ENCODE measurements around the gene KRTAP5-11. TPM values are rescaled to one million over a fixed set of nuclear protein-coding genes. Genes with fewer than 3 reads are reported as not detected.

KRTAP5-11 gene
- total RNA-seq, 1 donor from 2014 or later, result not detected

GRCh38 chr11:71551711-71552110, 31.0 kb downstream of the KRTAP5-11 start:
- TF ChIP-seq CTCF (IDR thresholded peaks at IDR 0.05; ENCODE audit: partially characterized antibody, unreplicated experiment), result no peak
- no peak for DNase-seq
- no peak overlapping the region for H3K27ac Mint-ChIP-seq (ENCODE audit: unreplicated experiment)
- H3K9me3 Mint-ChIP-seq (ENCODE audit: unreplicated experiment), result peaks cover 3% of the 10 kb centered on the region
- H3K4me1 Mint-ChIP-seq (ENCODE audit: low read depth, unreplicated experiment), result no peaks in the 10 kb centered on the region
- no peak overlapping the region for H3K4me3 Mint-ChIP-seq (ENCODE audit: unreplicated experiment)
- H3K36me3 Mint-ChIP-seq (ENCODE audit: unreplicated experiment), result peaks cover 4% of the 10 kb centered on the region
- H3K27me3 Mint-ChIP-seq (ENCODE audit: unreplicated experiment), result peaks cover 8% of the 10 kb centered on the region

- peaks cover 8% of the 10 kb centered on the region for H3K27me3 Mint-ChIP-seq (ENCODE audit: unreplicated experiment)
- DNase-seq, result no peak
- peaks cover 12% of the 10 kb centered on the region for H3K36me3 Mint-ChIP-seq (ENCODE audit: unreplicated experiment)
- no peak for TF ChIP-seq CTCF (IDR thresholded peaks at IDR 0.05; ENCODE audit: partially characterized antibody, unreplicated experiment)
- H3K9me3 Mint-ChIP-seq (ENCODE audit: unreplicated experiment), result peaks cover 8% of the 10 kb centered on the region
- no peak overlapping the region for H3K27ac Mint-ChIP-seq (ENCODE audit: unreplicated experiment)
- no peak overlapping the region for H3K4me3 Mint-ChIP-seq (ENCODE audit: unreplicated experiment)
- H3K4me1 Mint-ChIP-seq (ENCODE audit: low read depth, unreplicated experiment), result no peaks in the 10 kb centered on the region
These were observed 33.9 kb downstream of the KRTAP5-11 start for GRCh38 chr11:71548716-71549151.

DNA sequence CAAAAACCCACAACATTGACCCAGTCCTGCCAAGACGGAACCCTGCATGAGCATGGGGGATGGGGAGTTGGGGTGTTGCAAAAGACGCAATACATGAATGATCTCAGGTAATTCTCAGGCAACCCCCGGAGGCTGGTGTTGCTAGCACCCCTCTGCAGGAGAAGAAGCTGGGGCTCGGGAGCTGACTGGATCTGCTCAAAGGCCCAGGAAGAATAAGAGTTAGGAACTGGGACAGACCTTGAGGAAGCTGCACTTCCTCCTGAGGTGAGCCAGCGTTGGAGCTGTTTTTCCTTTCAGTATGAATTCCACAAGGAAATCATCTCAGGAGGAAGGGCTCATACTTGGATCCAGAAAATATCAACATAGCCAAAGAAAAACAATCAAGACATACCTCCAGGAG, 34.6 kb downstream of the KRTAP5-11 start, which contains the start of gene KRTAP5-9:
TSS of gene KRTAP5-9 (plus strand) at position 301 of the 400 bp plus-strand sequence. CDS start 238 bp downstream, outside the sequence.
- Mint-ChIP-seq H3K27me3 (ENCODE audit: unreplicated experiment) (peaks cover 8% of the 10 kb centered on the region), H3K4me3 (ENCODE audit: unreplicated experiment) (no peak within 1 kb of the TSS), H3K4me1 (ENCODE audit: low read depth, unreplicated experiment) (no peaks in the 10 kb centered on the region), H3K9me3 (ENCODE audit: unreplicated experiment) (peaks cover 8% of the 10 kb centered on the region), H3K36me3 (ENCODE audit: unreplicated experiment) (peaks cover 12% of the 10 kb centered on the region), H3K27ac (ENCODE audit: unreplicated experiment) (no peak within 1 kb of the TSS)
- no peak for DNase-seq
- no peak for TF ChIP-seq CTCF (IDR thresholded peaks at IDR 0.05; ENCODE audit: partially characterized antibody, unreplicated experiment)

- Mint-ChIP-seq H3K4me3 (ENCODE audit: unreplicated experiment) (no peak overlapping the region), H3K9me3 (ENCODE audit: unreplicated experiment) (peaks cover 10% of the 10 kb centered on the region), H3K4me1 (ENCODE audit: low read depth, unreplicated experiment) (no peaks in the 10 kb centered on the region), H3K36me3 (ENCODE audit: unreplicated experiment) (peaks cover 15% of the 10 kb centered on the region), H3K27me3 (ENCODE audit: unreplicated experiment) (peaks cover 8% of the 10 kb centered on the region), H3K27ac (ENCODE audit: unreplicated experiment) (no peak overlapping the region)
- TF ChIP-seq CTCF (IDR thresholded peaks at IDR 0.05; ENCODE audit: partially characterized antibody, unreplicated experiment), result no peak
- DNase-seq, result no peak
These were observed 37.2 kb downstream of the KRTAP5-11 start for GRCh38 chr11:71545405-71545966.

DNA sequence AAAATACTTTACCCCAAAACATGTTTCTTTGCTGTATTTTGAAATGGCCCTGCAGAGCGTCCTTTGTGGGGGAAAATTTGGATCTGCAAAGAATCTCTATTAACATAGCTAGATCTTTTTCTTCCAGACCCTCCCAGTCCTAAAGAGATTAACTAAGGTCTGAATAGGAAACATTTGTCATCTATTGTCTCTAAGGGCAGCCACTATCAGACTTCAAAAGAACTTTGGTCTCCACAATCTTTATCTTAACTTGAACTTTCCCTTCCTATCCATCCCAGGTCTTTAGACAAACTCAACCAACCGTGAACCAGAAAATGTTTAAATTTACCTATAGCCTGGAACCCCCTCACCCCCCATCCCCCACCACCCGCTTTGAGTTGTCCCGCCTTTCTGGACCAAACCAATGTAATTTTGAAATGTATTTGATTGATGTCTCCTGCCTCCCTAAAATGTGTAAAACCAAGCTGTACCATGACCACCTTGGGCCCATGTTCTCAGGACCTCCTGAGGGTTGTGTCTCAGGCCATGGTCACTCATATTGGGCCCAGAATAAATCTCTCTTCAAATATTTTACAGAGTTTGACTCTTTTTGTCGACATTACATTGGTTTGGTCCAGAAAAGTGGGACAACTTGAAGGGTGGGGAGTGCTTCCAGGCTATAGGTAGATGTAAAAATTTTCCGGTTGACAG, 38.0 kb downstream of the KRTAP5-11 start:
- no peak for TF ChIP-seq CTCF (IDR thresholded peaks at IDR 0.05; ENCODE audit: partially characterized antibody, unreplicated experiment)
- no peak for DNase-seq
- peaks cover 11% of the 10 kb centered on the region for H3K9me3 Mint-ChIP-seq (ENCODE audit: unreplicated experiment)
- no peak overlapping the region for H3K27ac Mint-ChIP-seq (ENCODE audit: unreplicated experiment)
- no peak overlapping the region for H3K4me3 Mint-ChIP-seq (ENCODE audit: unreplicated experiment)
- no peaks in the 10 kb centered on the region for H3K4me1 Mint-ChIP-seq (ENCODE audit: low read depth, unreplicated experiment)
- peaks cover 8% of the 10 kb centered on the region for H3K27me3 Mint-ChIP-seq (ENCODE audit: unreplicated experiment)
- H3K36me3 Mint-ChIP-seq (ENCODE audit: unreplicated experiment), result peaks cover 15% of the 10 kb centered on the region
